WTC11 (cell line): ENCODE measurements around the gene MED22. TPM values are rescaled to one million over a fixed set of nuclear protein-coding genes. Genes with fewer than 3 reads are reported as not detected.
A peak's percentile ranks its signal among the peaks of the same experiment; 100 is the strongest.

Source experiments
- ATAC-seq: fragments of 200-7000 bp; cut with Tn5 transposase; 2 replicates; pipeline ENCODE4 v1.10.0; 2021; ENCODE audit warnings: mild to moderate bottlenecking, moderate library complexity
- CTCF ChIA-PET: fragments of 300-600 bp; sonication (Branson Sonifier 250); formaldehyde crosslinking; loops from one replicate; lab custom pipeline; 2021; ENCODE audit warnings: antibody characterized with exemption; lab: Charles Lee
- POLR2A ChIA-PET: fragments of 350-600 bp; sonication (Branson Sonifier 250); formaldehyde crosslinking; loops from one replicate; lab custom pipeline; 2021; ENCODE audit warnings: antibody characterized with exemption; lab: Charles Lee
- DNase-seq: peaks from one replicate; pipeline ENCODE4 v3.0.0; 2021; ENCODE audit warnings: low spot score
- H3K27ac Mint-ChIP-seq: 2 replicates; pipeline ENCODE4 v1.8.0; 2021; ENCODE audit warnings: mixed read lengths
- H3K27me3 Mint-ChIP-seq: 2 replicates; pipeline ENCODE4 v1.8.0; 2021; ENCODE audit warnings: low read depth, mild to moderate bottlenecking, moderate library complexity, mixed read lengths
- H3K36me3 Mint-ChIP-seq: 2 replicates; pipeline ENCODE4 v1.8.0; 2021; ENCODE audit warnings: mixed read lengths
- H3K4me1 Mint-ChIP-seq: 2 replicates; pipeline ENCODE4 v1.8.0; 2022; ENCODE audit warnings: mixed read lengths
- H3K4me3 Mint-ChIP-seq: 2 replicates; pipeline ENCODE4 v1.8.0; 2021; ENCODE audit warnings: mild to moderate bottlenecking, moderate library complexity, mixed read lengths
- H3K9me3 Mint-ChIP-seq: 2 replicates; pipeline ENCODE4 v1.8.0; 2021; ENCODE audit warnings: mixed read lengths
- CBFB ChIP-seq: sonication (generic); formaldehyde crosslinking; IDR thresholded peaks from 2 replicates; pipeline ENCODE4 v1.8.1; 2022; ENCODE audit warnings: mild to moderate bottlenecking, low read depth, missing genetic modification reagents
- GTF2I ChIP-seq: fragments of 250-450 bp; sonication (Bioruptor Pico); conservative IDR thresholded peaks from 2 replicates; pipeline ENCODE4 v1.4.0; 2021; ENCODE audit warnings: mild to moderate bottlenecking
- MXD4 ChIP-seq: fragments of 250-450 bp; sonication (Bioruptor Pico); IDR thresholded peaks from 2 replicates; pipeline ENCODE4 v1.8.0; 2021; ENCODE audit warnings: mild to moderate bottlenecking, moderate library complexity, borderline replicate concordance
- PRRX2 ChIP-seq: fragments of 250-450 bp; sonication (Bioruptor Pico); IDR thresholded peaks from 2 replicates; pipeline ENCODE4 v1.8.0; 2021; ENCODE audit warnings: mild to moderate bottlenecking
- SMAD4 ChIP-seq: sonication (generic); formaldehyde crosslinking; IDR thresholded peaks from 2 replicates; pipeline ENCODE4 v1.8.0; 2022; ENCODE audit warnings: mild to moderate bottlenecking, missing genetic modification reagents
- SOX15 ChIP-seq: fragments of 250-450 bp; sonication (Bioruptor Pico); IDR thresholded peaks from 2 replicates; pipeline ENCODE4 v1.9.0; 2021; ENCODE audit warnings: mild to moderate bottlenecking
- TEAD4 ChIP-seq: sonication (generic); formaldehyde crosslinking; IDR thresholded peaks from 2 replicates; pipeline ENCODE4 v1.8.0; 2022; ENCODE audit warnings: mild to moderate bottlenecking, missing genetic modification reagents
- ZBTB21 ChIP-seq: sonication (generic); formaldehyde crosslinking; IDR thresholded peaks from 2 replicates; pipeline ENCODE4 v1.8.1; 2023; ENCODE audit warnings: mild to moderate bottlenecking, missing genetic modification reagents, borderline replicate concordance
- ZNF232 ChIP-seq: sonication (generic); formaldehyde crosslinking; IDR thresholded peaks from 2 replicates; pipeline ENCODE4 v1.8.0; 2022; ENCODE audit warnings: mild to moderate bottlenecking, missing genetic modification reagents
- ZNF416 ChIP-seq: fragments of 250-450 bp; sonication (Bioruptor Pico); IDR thresholded peaks from 2 replicates; pipeline ENCODE4 v1.9.0; 2021; ENCODE audit warnings: mild to moderate bottlenecking, inconsistent platforms
- total RNA-seq: library from RNA; stranded (reverse); gene quantifications from 3 replicates; pipeline ENCODE4 v1.2.3, GENCODE V29; 2021
- TF ChIP-seq, protein P1 (sequence below): sonication (generic); formaldehyde crosslinking; IDR thresholded peaks from 2 replicates; pipeline ENCODE4 v1.8.0; 2022; ENCODE audit warnings: mild to moderate bottlenecking, missing genetic modification reagents
- TF ChIP-seq, protein P2 (sequence below): fragments of 250-450 bp; sonication (Bioruptor Pico); IDR thresholded peaks from 2 replicates; pipeline ENCODE4 v1.8.0; 2021; ENCODE audit warnings: mild to moderate bottlenecking
- TF ChIP-seq, protein P3 (sequence below): fragments of 250-450 bp; sonication (Bioruptor Pico); IDR thresholded peaks from 2 replicates; pipeline ENCODE4 v1.9.0; 2021; ENCODE audit warnings: mild to moderate bottlenecking
- TF ChIP-seq, protein P4 (sequence below): sonication (generic); formaldehyde crosslinking; IDR thresholded peaks from 2 replicates; pipeline ENCODE4 v1.8.1; 2023; ENCODE audit warnings: mild to moderate bottlenecking, moderate library complexity, missing genetic modification reagents
- TF ChIP-seq, protein P5 (sequence below): sonication (generic); formaldehyde crosslinking; IDR thresholded peaks from 2 replicates; pipeline ENCODE4 v1.8.1; 2022; ENCODE audit warnings: low read depth, missing genetic modification reagents, borderline replicate concordance

Gene MED22
- total RNA-seq, 1 experiment from 2014 or later, result 59.5 TPM

DNA sequence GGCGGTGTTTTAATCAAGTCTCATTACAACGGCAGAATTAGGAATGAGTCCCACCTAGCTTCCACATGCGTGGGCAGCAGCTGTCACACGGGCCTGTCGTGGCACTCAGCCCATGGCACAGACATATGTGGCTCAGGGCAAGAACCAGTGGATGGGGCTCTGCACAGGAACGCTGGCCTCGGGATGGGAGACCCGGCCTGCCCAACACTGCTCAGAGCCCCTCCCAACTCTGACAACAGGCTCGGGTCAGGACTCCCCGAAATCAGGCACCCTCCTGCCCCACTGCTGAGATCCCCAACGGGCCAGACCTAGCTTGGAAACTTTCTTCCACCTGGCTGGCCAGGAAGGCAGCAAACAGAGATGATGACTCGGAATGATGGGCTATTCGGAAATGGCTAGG lies 7.0 kb downstream of the MED22 start:
- no peaks in the 10 kb centered on the region for H3K27me3 Mint-ChIP-seq
- ChIA-PET POLR2A (no interaction called here), CTCF (interaction anchor here (1.5 to 3.5 kb wide), 4 partner anchors 11 to 154 kb away, joined by 6 to 74 read pairs (median 39); partner anchors contain the start of genes SURF1 and SURF2)
- H3K36me3 Mint-ChIP-seq, result peaks cover 57% of the 10 kb centered on the region
- DNase-seq (no peak), ATAC-seq (no peak)
- no peak for TF ChIP-seq ZNF232 (CRISPR knock-in tag)
- no peak for TF ChIP-seq CBFB (CRISPR knock-in tag)
- no peak for TF ChIP-seq MXD4 (CRISPR knock-in tag)
- TF ChIP-seq, protein P1, sequence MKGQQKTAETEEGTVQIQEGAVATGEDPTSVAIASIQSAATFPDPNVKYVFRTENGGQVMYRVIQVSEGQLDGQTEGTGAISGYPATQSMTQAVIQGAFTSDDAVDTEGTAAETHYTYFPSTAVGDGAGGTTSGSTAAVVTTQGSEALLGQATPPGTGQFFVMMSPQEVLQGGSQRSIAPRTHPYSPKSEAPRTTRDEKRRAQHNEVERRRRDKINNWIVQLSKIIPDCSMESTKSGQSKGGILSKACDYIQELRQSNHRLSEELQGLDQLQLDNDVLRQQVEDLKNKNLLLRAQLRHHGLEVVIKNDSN, result no peak
- TF ChIP-seq, protein P2, sequence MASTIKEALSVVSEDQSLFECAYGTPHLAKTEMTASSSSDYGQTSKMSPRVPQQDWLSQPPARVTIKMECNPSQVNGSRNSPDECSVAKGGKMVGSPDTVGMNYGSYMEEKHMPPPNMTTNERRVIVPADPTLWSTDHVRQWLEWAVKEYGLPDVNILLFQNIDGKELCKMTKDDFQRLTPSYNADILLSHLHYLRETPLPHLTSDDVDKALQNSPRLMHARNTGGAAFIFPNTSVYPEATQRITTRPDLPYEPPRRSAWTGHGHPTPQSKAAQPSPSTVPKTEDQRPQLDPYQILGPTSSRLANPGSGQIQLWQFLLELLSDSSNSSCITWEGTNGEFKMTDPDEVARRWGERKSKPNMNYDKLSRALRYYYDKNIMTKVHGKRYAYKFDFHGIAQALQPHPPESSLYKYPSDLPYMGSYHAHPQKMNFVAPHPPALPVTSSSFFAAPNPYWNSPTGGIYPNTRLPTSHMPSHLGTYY (CRISPR knock-in tag), result no peak
- TF ChIP-seq, protein P3, sequence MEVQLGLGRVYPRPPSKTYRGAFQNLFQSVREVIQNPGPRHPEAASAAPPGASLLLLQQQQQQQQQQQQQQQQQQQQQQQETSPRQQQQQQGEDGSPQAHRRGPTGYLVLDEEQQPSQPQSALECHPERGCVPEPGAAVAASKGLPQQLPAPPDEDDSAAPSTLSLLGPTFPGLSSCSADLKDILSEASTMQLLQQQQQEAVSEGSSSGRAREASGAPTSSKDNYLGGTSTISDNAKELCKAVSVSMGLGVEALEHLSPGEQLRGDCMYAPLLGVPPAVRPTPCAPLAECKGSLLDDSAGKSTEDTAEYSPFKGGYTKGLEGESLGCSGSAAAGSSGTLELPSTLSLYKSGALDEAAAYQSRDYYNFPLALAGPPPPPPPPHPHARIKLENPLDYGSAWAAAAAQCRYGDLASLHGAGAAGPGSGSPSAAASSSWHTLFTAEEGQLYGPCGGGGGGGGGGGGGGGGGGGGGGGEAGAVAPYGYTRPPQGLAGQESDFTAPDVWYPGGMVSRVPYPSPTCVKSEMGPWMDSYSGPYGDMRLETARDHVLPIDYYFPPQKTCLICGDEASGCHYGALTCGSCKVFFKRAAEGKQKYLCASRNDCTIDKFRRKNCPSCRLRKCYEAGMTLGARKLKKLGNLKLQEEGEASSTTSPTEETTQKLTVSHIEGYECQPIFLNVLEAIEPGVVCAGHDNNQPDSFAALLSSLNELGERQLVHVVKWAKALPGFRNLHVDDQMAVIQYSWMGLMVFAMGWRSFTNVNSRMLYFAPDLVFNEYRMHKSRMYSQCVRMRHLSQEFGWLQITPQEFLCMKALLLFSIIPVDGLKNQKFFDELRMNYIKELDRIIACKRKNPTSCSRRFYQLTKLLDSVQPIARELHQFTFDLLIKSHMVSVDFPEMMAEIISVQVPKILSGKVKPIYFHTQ (CRISPR knock-in tag), result no peak
- TF ChIP-seq, protein P4, sequence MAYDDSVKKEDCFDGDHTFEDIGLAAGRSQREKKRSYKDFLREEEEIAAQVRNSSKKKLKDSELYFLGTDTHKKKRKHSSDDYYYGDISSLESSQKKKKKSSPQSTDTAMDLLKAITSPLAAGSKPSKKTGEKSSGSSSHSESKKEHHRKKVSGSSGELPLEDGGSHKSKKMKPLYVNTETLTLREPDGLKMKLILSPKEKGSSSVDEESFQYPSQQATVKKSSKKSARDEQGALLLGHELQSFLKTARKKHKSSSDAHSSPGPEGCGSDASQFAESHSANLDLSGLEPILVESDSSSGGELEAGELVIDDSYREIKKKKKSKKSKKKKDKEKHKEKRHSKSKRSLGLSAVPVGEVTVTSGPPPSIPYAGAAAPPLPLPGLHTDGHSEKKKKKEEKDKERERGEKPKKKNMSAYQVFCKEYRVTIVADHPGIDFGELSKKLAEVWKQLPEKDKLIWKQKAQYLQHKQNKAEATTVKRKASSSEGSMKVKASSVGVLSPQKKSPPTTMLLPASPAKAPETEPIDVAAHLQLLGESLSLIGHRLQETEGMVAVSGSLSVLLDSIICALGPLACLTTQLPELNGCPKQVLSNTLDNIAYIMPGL (CRISPR knock-in tag), result no peak
- TF ChIP-seq ZNF416 (CRISPR knock-in tag), result no peak
- TF ChIP-seq ZBTB21 (CRISPR knock-in tag), result no peak
- no peak for TF ChIP-seq SOX15 (CRISPR knock-in tag)
- no peak for TF ChIP-seq TEAD4
- TF ChIP-seq GTF2I (CRISPR knock-in tag), result no peak
- TF ChIP-seq PRRX2 (CRISPR knock-in tag), result no peak
- peaks cover 10% of the 10 kb centered on the region for H3K4me1 Mint-ChIP-seq
- H3K9me3 Mint-ChIP-seq, result no peaks in the 10 kb centered on the region
- H3K4me3 Mint-ChIP-seq, result no peak overlapping the region
- no peak overlapping the region; the same call in 1 of the 2 replicates for H3K27ac Mint-ChIP-seq

DNA sequence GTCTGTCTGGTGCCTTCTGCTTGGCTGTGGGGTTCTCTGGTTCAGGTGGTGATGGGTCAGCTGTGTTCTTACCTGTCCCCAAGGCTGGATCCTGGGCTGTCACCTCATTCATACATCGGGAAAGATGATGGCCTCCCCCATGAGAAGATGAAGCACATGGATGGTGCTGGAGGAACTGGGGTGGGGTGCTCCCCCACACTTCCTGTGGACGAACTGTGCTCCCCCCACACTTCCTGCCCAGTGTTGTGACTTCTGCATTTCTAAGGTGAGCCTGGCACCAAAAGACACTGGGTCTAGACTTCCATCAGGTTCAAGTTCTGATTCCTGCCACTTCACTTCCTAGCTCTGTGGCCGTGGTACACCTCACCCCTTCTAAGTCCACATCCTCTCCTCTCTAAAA lies 7.7 kb downstream of the MED22 start:
- POLR2A ChIA-PET, result no interaction called here

More for the DNA sequence above, 7.7 kb downstream of the MED22 start:
- peak overlapping the region; percentile 49; the same call in 1 of the 2 replicates for H3K27ac Mint-ChIP-seq
- no peaks in the 10 kb centered on the region for H3K27me3 Mint-ChIP-seq
- H3K36me3 Mint-ChIP-seq, result peaks cover 56% of the 10 kb centered on the region
- no peak overlapping the region for H3K4me3 Mint-ChIP-seq
- H3K9me3 Mint-ChIP-seq, result no peaks in the 10 kb centered on the region
- peaks cover 13% of the 10 kb centered on the region for H3K4me1 Mint-ChIP-seq
- DNase-seq (no peak), ATAC-seq (no peak)
- TF ChIP-seq, protein P5, sequence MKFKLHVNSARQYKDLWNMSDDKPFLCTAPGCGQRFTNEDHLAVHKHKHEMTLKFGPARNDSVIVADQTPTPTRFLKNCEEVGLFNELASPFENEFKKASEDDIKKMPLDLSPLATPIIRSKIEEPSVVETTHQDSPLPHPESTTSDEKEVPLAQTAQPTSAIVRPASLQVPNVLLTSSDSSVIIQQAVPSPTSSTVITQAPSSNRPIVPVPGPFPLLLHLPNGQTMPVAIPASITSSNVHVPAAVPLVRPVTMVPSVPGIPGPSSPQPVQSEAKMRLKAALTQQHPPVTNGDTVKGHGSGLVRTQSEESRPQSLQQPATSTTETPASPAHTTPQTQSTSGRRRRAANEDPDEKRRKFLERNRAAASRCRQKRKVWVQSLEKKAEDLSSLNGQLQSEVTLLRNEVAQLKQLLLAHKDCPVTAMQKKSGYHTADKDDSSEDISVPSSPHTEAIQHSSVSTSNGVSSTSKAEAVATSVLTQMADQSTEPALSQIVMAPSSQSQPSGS (CRISPR knock-in tag), result no peak
- no peak for TF ChIP-seq SMAD4
- CTCF ChIA-PET, result interaction anchor here (1.1 kb wide), 1 partner anchor 102 kb away, joined by 3 read pairs; no protein-coding TSS in a partner anchor
